22Rv1 (cell line): ENCODE results near the gene KDM4B.

Source experiments
- ZFX ChIP-seq: fragments of 450-650 bp; IDR thresholded peaks from 2 replicates; pipeline ENCODE4 v1.6.1; 2017; ENCODE audit warnings: antibody characterized with exemption, borderline replicate concordance
- TF ChIP-seq, protein P1 (sequence below): fragments of 450-650 bp; IDR thresholded peaks from 2 replicates; pipeline ENCODE4 v1.5.1; 2017; ENCODE audit warnings: mild to moderate bottlenecking

DNA sequence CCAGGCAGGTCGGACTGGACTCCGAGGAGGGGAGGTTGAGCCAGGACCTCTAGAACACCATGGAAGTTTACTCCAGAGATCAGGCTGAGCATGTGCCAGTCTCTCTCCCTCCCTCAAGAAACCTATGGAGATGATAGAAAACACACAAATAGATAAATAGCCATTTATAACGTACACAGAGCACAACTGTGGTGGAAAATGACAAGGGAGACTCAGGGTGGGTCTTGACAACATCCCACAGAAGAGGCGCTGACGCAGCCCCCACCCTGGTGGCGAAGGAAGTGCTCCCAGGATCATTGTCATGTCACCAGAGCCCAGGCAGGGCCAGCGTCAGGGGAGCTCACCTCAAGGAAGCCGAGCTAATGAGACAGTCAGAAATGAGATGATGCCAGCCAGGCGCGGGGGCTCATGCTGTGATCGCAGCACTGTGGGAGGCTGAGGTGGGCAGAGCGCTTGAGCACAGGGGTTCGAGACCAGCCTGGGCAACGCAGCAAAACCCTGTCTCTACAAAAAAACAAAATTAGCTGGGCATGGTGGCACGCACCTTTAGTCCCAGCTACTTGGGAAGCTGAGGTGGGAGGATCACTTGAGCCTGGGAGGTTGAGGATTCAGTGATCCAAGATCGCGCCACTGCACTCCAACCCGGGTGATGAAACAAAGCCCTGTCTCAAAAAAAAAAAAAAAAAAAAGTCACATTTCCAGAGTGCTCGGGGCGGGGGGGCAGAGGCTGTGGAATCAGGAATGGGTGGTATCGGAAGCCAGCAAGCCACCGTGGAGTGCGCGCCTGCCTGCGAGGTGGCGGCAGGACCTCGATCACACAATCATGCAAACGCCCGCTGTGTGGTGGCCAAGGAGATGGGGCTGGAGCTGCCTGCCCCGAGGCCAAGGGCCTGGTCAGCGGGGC lies 178.4 kb downstream of the KDM4B start:
- TF ChIP-seq, protein P1, sequence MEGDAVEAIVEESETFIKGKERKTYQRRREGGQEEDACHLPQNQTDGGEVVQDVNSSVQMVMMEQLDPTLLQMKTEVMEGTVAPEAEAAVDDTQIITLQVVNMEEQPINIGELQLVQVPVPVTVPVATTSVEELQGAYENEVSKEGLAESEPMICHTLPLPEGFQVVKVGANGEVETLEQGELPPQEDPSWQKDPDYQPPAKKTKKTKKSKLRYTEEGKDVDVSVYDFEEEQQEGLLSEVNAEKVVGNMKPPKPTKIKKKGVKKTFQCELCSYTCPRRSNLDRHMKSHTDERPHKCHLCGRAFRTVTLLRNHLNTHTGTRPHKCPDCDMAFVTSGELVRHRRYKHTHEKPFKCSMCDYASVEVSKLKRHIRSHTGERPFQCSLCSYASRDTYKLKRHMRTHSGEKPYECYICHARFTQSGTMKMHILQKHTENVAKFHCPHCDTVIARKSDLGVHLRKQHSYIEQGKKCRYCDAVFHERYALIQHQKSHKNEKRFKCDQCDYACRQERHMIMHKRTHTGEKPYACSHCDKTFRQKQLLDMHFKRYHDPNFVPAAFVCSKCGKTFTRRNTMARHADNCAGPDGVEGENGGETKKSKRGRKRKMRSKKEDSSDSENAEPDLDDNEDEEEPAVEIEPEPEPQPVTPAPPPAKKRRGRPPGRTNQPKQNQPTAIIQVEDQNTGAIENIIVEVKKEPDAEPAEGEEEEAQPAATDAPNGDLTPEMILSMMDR = no peak
- TF ChIP-seq ZFX = no peak
